HCT116 (cell line): Measurements from ENCODE around the gene ITGA1. TPM values are rescaled to one million over a fixed set of nuclear protein-coding genes. Genes with fewer than 3 reads are reported as not detected.
A peak's percentile ranks its signal among the peaks of the same experiment; 100 is the strongest.
"Not testable (repeated sequence)": the region's sequence is repeated elsewhere in the genome, so short reads cannot be mapped to it uniquely, and the experiment has no call there.

Experiments
- ATAC-seq: fragments of 200-7000 bp; cut with Tn5 transposase; 2 replicates; pipeline ENCODE4 v1.9.1; 2020; ENCODE audit warnings: mild to moderate bottlenecking, moderate library complexity
- BruUV-seq: library from RNA; stranded (reverse); fragments of 400-500 nt; replicated peaks from 2 replicates; lab custom pipeline; 2021; lab: Mats Ljungman, UMichigan
- CTCF ChIA-PET: fragments of 300-600 bp; sonication (Branson Sonifier 250); formaldehyde crosslinking; loops from one replicate; lab custom pipeline; 2021; ENCODE audit warnings: antibody characterized with exemption; lab: Charles Lee
- POLR2A ChIA-PET: fragments of 300-600, 350-600 bp; sonication (Branson Sonifier 250); formaldehyde crosslinking; loops from one replicate; lab custom pipeline; 2021; ENCODE audit warnings: antibody characterized with exemption; lab: Charles Lee
- RAD21 ChIA-PET, 2 experiments: fragments of 300-600 bp; sonication (Branson Sonifier 250); formaldehyde crosslinking; loops; one replicate each; lab custom pipeline; 2023; ENCODE audit warnings: low total read pairs in 2 of 2; ENCODE audit not compliant: uncharacterized antibody in 2 of 2, unreplicated experiment in 2 of 2, low non-redundant PET in 1 of 2; lab: Charles Lee
- DNase-seq: peaks from one replicate; pipeline ENCODE4 v3.0.0-alpha.2; 2010; ENCODE audit warnings: low read depth, low spot score
- H2AFZ ChIP-seq: fragments of 200-600 bp; shearing (Covaris generic), sonication (generic); 2 replicates; pipeline ENCODE4 v1.6.1; 2017; ENCODE audit warnings: low read depth, mixed run types, mixed read lengths, antibody characterized with exemption, low read length; ENCODE audit not compliant: poor library complexity, severe bottlenecking
- H3K27ac ChIP-seq: 2 replicates; pipeline ENCODE4 v1.5.1; 2012; ENCODE audit warnings: low read depth, low read length
- H3K27me3 ChIP-seq: fragments of 200-600 bp; sonication (generic); 2 replicates; pipeline ENCODE4 v1.6.1; 2016; ENCODE audit warnings: mixed run types, low read length, mixed read lengths; ENCODE audit not compliant: insufficient read depth
- H3K36me3 ChIP-seq, 2 experiments: fragments of 200-500 bp in 1 of 2; fragments of 200-600 bp in 1 of 2; sonication (Bioruptor generic) in 1 of 2; sonication (generic) in 1 of 2; 2 replicates each; pipeline versions ENCODE4 v1.5.1 to v1.6.1; 2014 to 2016; ENCODE audit warnings: low read length in 2 of 2, inconsistent platforms in 1 of 2, mixed read lengths in 1 of 2, mixed run types in 1 of 2; ENCODE audit not compliant: insufficient read depth in 2 of 2, control insufficient read depth in 1 of 2
- H3K4me1 ChIP-seq, 2 experiments: fragments of 200-600 bp in 1 of 2; sonication (generic) in 1 of 2; 2 replicates each; pipeline versions ENCODE4 v1.5.1 to v1.6.1; 2012 to 2017; ENCODE audit warnings: low read length in 2 of 2, inconsistent platforms in 1 of 2, mild to moderate bottlenecking in 1 of 2, mixed read lengths in 1 of 2, mixed run types in 1 of 2, moderate library complexity in 1 of 2; ENCODE audit not compliant: insufficient read depth in 2 of 2, control insufficient read depth in 1 of 2
- H3K4me2 ChIP-seq: fragments of 200-600 bp; sonication (generic); 2 replicates; pipeline ENCODE4 v1.6.1; 2017; ENCODE audit warnings: mixed run types, low read length, mixed read lengths
- H3K4me3 ChIP-seq, 2 experiments: fragments of 200-600 bp in 1 of 2; sonication (generic) in 1 of 2; replicated peaks in 1 of 2; 2 replicates each; pipeline ENCODE4 v1.5.1; 2011 to 2016; ENCODE audit warnings: low read length in 2 of 2, control low read depth in 1 of 2, low read depth in 1 of 2, mild to moderate bottlenecking in 1 of 2, mixed read lengths in 1 of 2, mixed run types in 1 of 2
- H3K79me2 ChIP-seq: fragments of 200-600 bp; sonication (generic); 2 replicates; pipeline ENCODE4 v1.6.1; 2017; ENCODE audit warnings: mild to moderate bottlenecking, mixed run types, low read length, moderate library complexity, mixed read lengths; ENCODE audit not compliant: insufficient read depth
- H3K9ac ChIP-seq: fragments of 200-600 bp; sonication (generic); 2 replicates; pipeline ENCODE4 v1.6.1; 2016; ENCODE audit warnings: low read length, mixed read lengths
- H3K9me2 ChIP-seq: fragments of 200-600 bp; sonication (generic), shearing (Covaris generic); 2 replicates; pipeline ENCODE4 v1.6.1; 2017; ENCODE audit warnings: mixed run types, mild to moderate bottlenecking, moderate library complexity; ENCODE audit not compliant: insufficient read depth
- H3K9me3 ChIP-seq, 2 experiments: fragments of 200-500 bp in 1 of 2; fragments of 200-600 bp in 1 of 2; sonication (Bioruptor generic) in 1 of 2; sonication (generic) in 1 of 2; 2 replicates each; pipeline ENCODE4 v1.6.1; 2014 to 2017; ENCODE audit warnings: low read length in 2 of 2, mixed read lengths in 2 of 2, inconsistent platforms in 1 of 2, low read depth in 1 of 2, mild to moderate bottlenecking in 1 of 2, mixed run types in 1 of 2, moderate library complexity in 1 of 2; ENCODE audit not compliant: control insufficient read depth in 1 of 2, insufficient read depth in 1 of 2
- H4K20me1 ChIP-seq: fragments of 200-600 bp; sonication (generic), shearing (Covaris generic); 2 replicates; pipeline ENCODE4 v1.6.1; 2017; ENCODE audit warnings: mixed run types, mild to moderate bottlenecking, moderate library complexity; ENCODE audit not compliant: insufficient read depth
- CBX3 ChIP-seq: IDR thresholded peaks from 2 replicates; pipeline ENCODE4 v1.6.1; 2012; ENCODE audit warnings: low read depth
- TCF7L2 ChIP-seq: IDR thresholded peaks from 2 replicates; pipeline ENCODE4 v1.7.0; 2011; ENCODE audit warnings: borderline replicate concordance, inconsistent platforms; ENCODE audit not compliant: insufficient read depth, insufficient read length; ENCODE audit errors: extremely low read depth
- intact Hi-C: fragments of 100-400 bp; cut with micrococcal nuclease; formaldehyde crosslinking; loops from 2 replicates; pipeline ENCODE4 v1.10.0; 2022
- total RNA-seq: library from RNA; stranded (reverse); gene quantifications from one replicate; pipeline ENCODE4 v1.2.1, GENCODE V29; 2021; ENCODE audit not compliant: unreplicated experiment
- TF ChIP-seq, protein P1 (sequence below), 3 experiments: fragments of 200-600 bp in 1 of 3; sonication (generic) in 1 of 3; IDR thresholded peaks in 2 of 3; conservative IDR thresholded peaks in 1 of 3; 2 replicates each; pipeline ENCODE4 v1.5.1; 2012 to 2017; ENCODE audit warnings: low read depth in 2 of 3, low read length in 2 of 3, antibody characterized with exemption in 1 of 3, borderline replicate concordance in 1 of 3, control low read depth in 1 of 3, mild to moderate bottlenecking in 1 of 3, mixed read lengths in 1 of 3, mixed run types in 1 of 3, moderate library complexity in 1 of 3; ENCODE audit not compliant: insufficient read depth in 1 of 3

The ITGA1 gene
- total RNA-seq, 1 experiment from 2014 or later: 1.8 TPM

DNA sequence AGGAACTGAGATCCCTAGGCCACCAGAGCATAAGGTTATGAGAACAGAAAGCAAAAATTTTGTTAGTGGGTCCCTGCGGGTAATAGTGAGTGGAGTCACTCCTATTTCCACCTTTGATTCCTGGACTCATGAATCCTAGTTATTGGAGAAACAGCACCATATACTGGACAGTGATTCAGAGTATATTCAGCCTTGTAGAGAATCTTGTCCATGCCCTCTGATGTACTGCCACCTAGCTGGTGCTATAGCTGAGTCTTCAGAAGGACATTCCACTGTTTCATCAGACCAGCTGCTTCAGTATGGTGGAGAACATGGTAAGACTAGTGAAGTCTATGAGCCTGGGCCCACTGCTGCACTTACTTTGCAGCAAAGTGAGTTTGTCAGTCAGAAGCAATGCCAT lies 176.4 kb downstream of the ITGA1 start:
- no TSS peak for BruUV-seq
- intact Hi-C loops: no loop called here
- TF ChIP-seq, protein P1, sequence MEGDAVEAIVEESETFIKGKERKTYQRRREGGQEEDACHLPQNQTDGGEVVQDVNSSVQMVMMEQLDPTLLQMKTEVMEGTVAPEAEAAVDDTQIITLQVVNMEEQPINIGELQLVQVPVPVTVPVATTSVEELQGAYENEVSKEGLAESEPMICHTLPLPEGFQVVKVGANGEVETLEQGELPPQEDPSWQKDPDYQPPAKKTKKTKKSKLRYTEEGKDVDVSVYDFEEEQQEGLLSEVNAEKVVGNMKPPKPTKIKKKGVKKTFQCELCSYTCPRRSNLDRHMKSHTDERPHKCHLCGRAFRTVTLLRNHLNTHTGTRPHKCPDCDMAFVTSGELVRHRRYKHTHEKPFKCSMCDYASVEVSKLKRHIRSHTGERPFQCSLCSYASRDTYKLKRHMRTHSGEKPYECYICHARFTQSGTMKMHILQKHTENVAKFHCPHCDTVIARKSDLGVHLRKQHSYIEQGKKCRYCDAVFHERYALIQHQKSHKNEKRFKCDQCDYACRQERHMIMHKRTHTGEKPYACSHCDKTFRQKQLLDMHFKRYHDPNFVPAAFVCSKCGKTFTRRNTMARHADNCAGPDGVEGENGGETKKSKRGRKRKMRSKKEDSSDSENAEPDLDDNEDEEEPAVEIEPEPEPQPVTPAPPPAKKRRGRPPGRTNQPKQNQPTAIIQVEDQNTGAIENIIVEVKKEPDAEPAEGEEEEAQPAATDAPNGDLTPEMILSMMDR (IDR thresholded peaks at IDR 0.05 in 2 of 3, conservative IDR thresholded peaks at IDR 0.05 in 1 of 3; ENCODE audit: borderline replicate concordance in 1 of 3, insufficient read depth in 1 of 3, low read depth in 2 of 3, low read length in 2 of 3): peak; percentile 25 to 39 (median 33); a peak in 3 of 6 replicates
- no peak for TF ChIP-seq TCF7L2
- peak; percentile 47; the same call in 1 of the 2 replicates for TF ChIP-seq CBX3
- TF ChIP-seq, all 23 proteins: peak for 2
- no peaks in the 10 kb centered on the region for H3K79me2 ChIP-seq
- H3K4me1 ChIP-seq: peaks cover 0 to 9% of the 10 kb centered on the region in 2 experiments; a peak in 1 of 4 replicates
- H3K4me3 ChIP-seq: no peak overlapping the region
- no peaks in the 10 kb centered on the region for H3K27me3 ChIP-seq
- DNase-seq (no peak), ATAC-seq (peak; percentile 85)
- POLR2A ChIA-PET: interaction anchor here (1.1 to 1.5 kb wide), 2 partner anchors 10 to 24 kb away, joined by 3 to 4 read pairs; no protein-coding TSS in a partner anchor
- no peaks in the 10 kb centered on the region for H4K20me1 ChIP-seq
- H3K36me3 ChIP-seq: no peaks in the 10 kb centered on the region
- H3K9me2 ChIP-seq: no peaks in the 10 kb centered on the region
- H3K27ac ChIP-seq: no peak overlapping the region
- H2AFZ ChIP-seq: no peak overlapping the region
- no peak overlapping the region for H3K4me2 ChIP-seq
- RAD21 ChIA-PET: no interaction called here
- no peak overlapping the region for H3K9ac ChIP-seq
- no peaks in the 10 kb centered on the region for H3K9me3 ChIP-seq
- CTCF ChIA-PET: interaction anchor here (0.9 to 1.8 kb wide), 5 partner anchors 15 to 134 kb away, joined by 3 to 8 read pairs (median 6); partner anchors contain the start of gene ITGA2

DNA sequence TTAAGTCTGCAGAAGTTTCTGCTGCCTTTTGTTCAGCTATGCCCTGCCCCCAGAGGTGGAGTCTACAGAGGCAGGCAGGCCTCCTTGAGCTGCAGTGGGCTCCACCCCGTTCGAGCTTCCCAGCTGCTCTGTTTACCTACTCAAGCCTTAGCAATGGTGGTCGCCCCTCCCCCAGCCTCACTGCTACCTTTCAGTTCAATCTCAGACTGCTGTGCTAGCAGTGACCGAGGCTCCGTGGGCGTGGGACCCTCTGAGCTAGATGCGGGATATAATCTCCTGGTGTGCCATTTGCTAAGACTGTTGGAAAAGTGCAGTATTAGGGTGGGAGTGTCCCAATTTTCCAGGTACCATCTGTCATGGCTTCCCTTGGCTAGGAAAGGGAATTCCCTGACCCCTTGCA lies 188.4 kb downstream of the ITGA1 start:
- H3K27me3 ChIP-seq, H3K4me3 ChIP-seq, H2AFZ ChIP-seq, H3K9ac ChIP-seq, H3K36me3 ChIP-seq, DNase-seq, H3K4me2 ChIP-seq, H3K4me1 ChIP-seq, CTCF ChIA-PET, BruUV-seq, H3K27ac ChIP-seq, H3K9me2 ChIP-seq, H3K79me2 ChIP-seq, RAD21 ChIA-PET, ATAC-seq, H4K20me1 ChIP-seq, POLR2A ChIA-PET, intact Hi-C loops, H3K9me3 ChIP-seq: not testable (repeated sequence)
